Heart left ventricle (tissue), 13 donors: ENCODE measurements around the gene TEAD1.

Experiments
- POLR2A ChIP-seq, 2 donors: fragments of 450-650 bp; IDR thresholded peaks; one replicate each; pipeline ENCODE4 v1.6.1; 2017; ENCODE audit warnings: antibody characterized with exemption in 2 of 2, mild to moderate bottlenecking in 2 of 2, moderate library complexity in 2 of 2
- TF ChIP-seq, protein P1 (sequence below), 12 donors: fragments of 200-600 bp; sonication (generic) in 4 of 12; IDR thresholded peaks; one replicate each; pipeline versions ENCODE4 v1.5.0 to v1.8.0; 2018 to 2022; ENCODE audit warnings: antibody characterized with exemption in 12 of 12, mild to moderate bottlenecking in 5 of 12
- donor health status: ischemic (EF 13 %, LVEDD 7.1; RV severe dilation, severe dysfunction).
- donor health status: DM: no; HTN: yes; CAD: no.
- donor health status: DM: no; HTN: no; CAD: no.
- donor health status: ischemic (EF 25% LVEDD 6.9; RV normal size, moderate dysfunction).
- donor health status: ischemic (EF 25% LVEDD 5.7; RV mildly dilated, moderate dysfunction).
- donor health status: ischemic (EF 35%, LVEDD 5.7; RV mildly dilated, moderate dysfunction).
- donor health status: nonischemic (EF 11% LVEDD 7.7; RV severe dilation, severe dysfunction).
- donor health status: DM: yes; HTN: yes; CAD: no.
- donor health status: PGD.
- donor health status: ischemic (EF 29% LVEDD 5.4; RV normal size, mild dysfunction).
- donor health status: nonischemic (EF 23%, LVEDD 6.1; RV moderate dilation, normal function).

DNA sequence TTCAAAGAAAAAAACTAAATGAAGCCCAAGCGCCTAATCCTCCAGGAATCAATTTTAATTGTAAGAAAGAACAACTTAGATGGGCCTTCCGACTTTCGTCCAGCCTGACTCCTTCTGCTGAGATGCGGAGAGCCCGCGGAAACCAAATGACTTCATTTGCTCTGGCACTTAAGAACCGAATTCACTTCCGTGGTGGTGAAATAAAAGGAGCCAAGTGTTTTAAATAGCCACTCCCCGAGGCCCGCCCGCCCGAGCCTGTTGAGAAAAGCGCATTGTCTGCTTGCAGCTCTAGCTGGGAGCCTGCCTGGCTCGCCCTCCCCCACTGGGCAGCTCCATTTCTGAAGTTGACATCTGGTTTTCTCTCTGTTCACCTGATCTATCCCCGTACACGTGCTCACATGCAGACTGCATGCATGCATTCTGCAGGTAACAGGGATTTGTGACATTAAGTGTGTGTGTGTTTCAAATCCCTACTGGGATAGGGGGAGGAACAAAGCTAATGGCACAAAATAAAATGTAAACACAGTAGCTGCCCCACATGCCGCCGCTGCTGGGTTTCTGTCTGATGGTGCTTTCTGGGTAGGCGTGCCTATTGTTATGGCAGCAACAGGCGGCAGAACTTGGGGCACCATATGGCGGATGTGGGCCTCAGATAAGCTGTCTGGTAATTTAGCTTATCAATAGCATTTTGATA, 6.2 kb downstream of the TEAD1 start:
- TF ChIP-seq, protein P1, sequence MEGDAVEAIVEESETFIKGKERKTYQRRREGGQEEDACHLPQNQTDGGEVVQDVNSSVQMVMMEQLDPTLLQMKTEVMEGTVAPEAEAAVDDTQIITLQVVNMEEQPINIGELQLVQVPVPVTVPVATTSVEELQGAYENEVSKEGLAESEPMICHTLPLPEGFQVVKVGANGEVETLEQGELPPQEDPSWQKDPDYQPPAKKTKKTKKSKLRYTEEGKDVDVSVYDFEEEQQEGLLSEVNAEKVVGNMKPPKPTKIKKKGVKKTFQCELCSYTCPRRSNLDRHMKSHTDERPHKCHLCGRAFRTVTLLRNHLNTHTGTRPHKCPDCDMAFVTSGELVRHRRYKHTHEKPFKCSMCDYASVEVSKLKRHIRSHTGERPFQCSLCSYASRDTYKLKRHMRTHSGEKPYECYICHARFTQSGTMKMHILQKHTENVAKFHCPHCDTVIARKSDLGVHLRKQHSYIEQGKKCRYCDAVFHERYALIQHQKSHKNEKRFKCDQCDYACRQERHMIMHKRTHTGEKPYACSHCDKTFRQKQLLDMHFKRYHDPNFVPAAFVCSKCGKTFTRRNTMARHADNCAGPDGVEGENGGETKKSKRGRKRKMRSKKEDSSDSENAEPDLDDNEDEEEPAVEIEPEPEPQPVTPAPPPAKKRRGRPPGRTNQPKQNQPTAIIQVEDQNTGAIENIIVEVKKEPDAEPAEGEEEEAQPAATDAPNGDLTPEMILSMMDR (IDR thresholded peaks at IDR 0.05) = no peak
- no peak for TF ChIP-seq POLR2A (IDR thresholded peaks at IDR 0.05)
